CD14-positive monocyte (primary cell): ENCODE data around the gene VCL. TPM values are rescaled to one million over a fixed set of nuclear protein-coding genes. Genes with fewer than 3 reads are reported as not detected.

Experiments
- DNase-seq, 3 donors: peaks; one replicate each; pipeline ENCODE4 v3.0.0-alpha.2; 2011 to 2022
- H2AFZ ChIP-seq: 2 replicates; pipeline ENCODE4 v1.6.0; 2012; ENCODE audit warnings: mild to moderate bottlenecking, low read depth, low read length, inconsistent platforms; ENCODE audit not compliant: insufficient read depth, poor library complexity, severe bottlenecking
- H3K27ac ChIP-seq, 2 donors: 1 replicate in 1 of 2; 2 replicates in 1 of 2; pipeline ENCODE4 v1.5.1; 2012 to 2013; ENCODE audit warnings: low read length in 2 of 2, control low read depth in 1 of 2, inconsistent platforms in 1 of 2, low read depth in 1 of 2, mild to moderate bottlenecking in 1 of 2
- H3K27me3 ChIP-seq, 2 donors: one replicate each; pipeline versions ENCODE4 v1.6.0 to v1.6.1; 2011 to 2013; ENCODE audit warnings: low read length in 2 of 2; ENCODE audit not compliant: control insufficient read depth in 2 of 2, insufficient read depth in 2 of 2
- H3K36me3 ChIP-seq, 2 donors: replicated peaks in 1 of 2; 1 replicate in 1 of 2; 2 replicates in 1 of 2; pipeline versions ENCODE4 v1.5.1 to v1.6.1; 2012 to 2013; ENCODE audit warnings: low read length in 2 of 2, control low read depth in 1 of 2, inconsistent platforms in 1 of 2, mild to moderate bottlenecking in 1 of 2; ENCODE audit not compliant: insufficient read depth in 2 of 2, control insufficient read depth in 1 of 2
- H3K4me1 ChIP-seq, 2 donors: 1 replicate in 1 of 2; 2 replicates in 1 of 2; pipeline versions ENCODE4 v1.5.1 to v1.6.1; 2012 to 2013; ENCODE audit warnings: low read length in 2 of 2, control low read depth in 1 of 2, inconsistent platforms in 1 of 2, mild to moderate bottlenecking in 1 of 2, moderate library complexity in 1 of 2; ENCODE audit not compliant: insufficient read depth in 2 of 2, control insufficient read depth in 1 of 2
- H3K4me2 ChIP-seq: replicated peaks from 2 replicates; pipeline ENCODE3; 2012; ENCODE audit warnings: low read length, moderate library complexity, mild to moderate bottlenecking; ENCODE audit not compliant: poor library complexity, severe bottlenecking; ENCODE audit errors: extremely low read depth
- H3K4me3 ChIP-seq, 3 experiments: fragments of 200-600 bp in 1 of 3; sonication (generic) in 1 of 3; replicated peaks in 1 of 3; 1 replicate in 2 of 3; 2 replicates in 1 of 3; pipeline ENCODE4 v1.5.1; 2011 to 2013; ENCODE audit warnings: low read length in 3 of 3, mild to moderate bottlenecking in 3 of 3, control low read depth in 2 of 3, low read depth in 2 of 3, inconsistent platforms in 1 of 3, moderate library complexity in 1 of 3
- H3K79me2 ChIP-seq: 2 replicates; pipeline ENCODE4 v1.6.0; 2012; ENCODE audit warnings: mild to moderate bottlenecking, control low read depth, inconsistent platforms, low read length, moderate library complexity; ENCODE audit not compliant: insufficient read depth
- H3K9ac ChIP-seq: 2 replicates; pipeline ENCODE4 v1.6.0; 2017; ENCODE audit warnings: low read length, mild to moderate bottlenecking; ENCODE audit not compliant: insufficient read depth, poor library complexity, severe bottlenecking
- H3K9me3 ChIP-seq, 2 donors: replicated peaks in 1 of 2; 1 replicate in 1 of 2; 2 replicates in 1 of 2; pipeline versions ENCODE4 v1.5.1 to v1.6.1; 2012 to 2013; ENCODE audit warnings: low read length in 2 of 2, control low read depth in 1 of 2; ENCODE audit not compliant: control insufficient read depth in 1 of 2, insufficient read depth in 1 of 2
- H4K20me1 ChIP-seq: 2 replicates; pipeline ENCODE4 v1.6.0; 2012; ENCODE audit warnings: mild to moderate bottlenecking, low read length, control low read depth, moderate library complexity; ENCODE audit not compliant: insufficient read depth
- H3K27ac Mint-ChIP-seq, 7 donors: one replicate each; pipeline ENCODE4 v1.8.0; 2020; ENCODE audit warnings: mild to moderate bottlenecking in 7 of 7, mixed read lengths in 7 of 7, moderate library complexity in 6 of 7, inconsistent platforms in 2 of 7
- H3K27me3 Mint-ChIP-seq, 3 donors: one replicate each; pipeline ENCODE4 v1.8.0; 2021 to 2022; ENCODE audit warnings: low read depth in 3 of 3, mild to moderate bottlenecking in 3 of 3, mixed read lengths in 3 of 3, moderate library complexity in 3 of 3, inconsistent platforms in 1 of 3
- H3K36me3 Mint-ChIP-seq, 2 donors: one replicate each; pipeline ENCODE4 v1.8.0; 2020; ENCODE audit warnings: mixed read lengths in 2 of 2, inconsistent platforms in 1 of 2, mild to moderate bottlenecking in 1 of 2
- H3K4me1 Mint-ChIP-seq: one replicate; pipeline ENCODE4 v1.8.0; 2020; ENCODE audit warnings: mild to moderate bottlenecking, mixed read lengths
- H3K4me3 Mint-ChIP-seq, 2 donors: one replicate each; pipeline ENCODE4 v1.8.0; 2020; ENCODE audit warnings: mild to moderate bottlenecking in 2 of 2, mixed read lengths in 2 of 2, moderate library complexity in 1 of 2
- H3K9me3 Mint-ChIP-seq, 7 donors: one replicate each; pipeline ENCODE4 v1.8.0; 2020 to 2022; ENCODE audit warnings: mixed read lengths in 7 of 7, mild to moderate bottlenecking in 6 of 7, moderate library complexity in 6 of 7, inconsistent platforms in 2 of 7
- CTCF ChIP-seq: fragments of 200-600 bp; IDR thresholded peaks from one replicate; pipeline ENCODE4 v1.8.0; 2022; ENCODE audit warnings: antibody characterized with exemption, mild to moderate bottlenecking
- WGBS: methylation state at CpG from one replicate; pipeline ENCODE4 v1.1.5; 2013; ENCODE audit warnings: missing lambda C conversion rate; ENCODE audit not compliant: insufficient coverage; 5-methylcytosine and 5-hydroxymethylcytosine counted together
- intact Hi-C, 2 donors: fragments of 100-400 bp; cut with micrococcal nuclease; formaldehyde crosslinking; loops; one replicate each; pipeline versions ENCODE4 v1.15.0 to v1.15.1; 2023
- polyA plus RNA-seq, 3 donors: library from polyadenylated mRNA; depleted of rRNA in 1 of 3; unstranded in 2 of 3; stranded (reverse) in 1 of 3; fragments of 300-500 nt in 2 of 3; fragments of >200 nt in 1 of 3; fragmentation: Illumina TruSeq in 2 of 3; gene quantifications; 1 replicate in 2 of 3; 2 replicates in 1 of 3; pipeline ENCODE4 v1.2.3, GENCODE V29; 2012 to 2021

VCL gene
- polyA plus RNA-seq, 3 donors: 39.1 to 68.4 (median 52.8) TPM

- no peaks in the 10 kb centered on the region for H3K27me3 Mint-ChIP-seq
- no peak for TF ChIP-seq CTCF
- H3K4me2 ChIP-seq: no peak overlapping the region
- H3K27ac ChIP-seq: no peak overlapping the region
- H2AFZ ChIP-seq: no peak overlapping the region
- H3K4me1 Mint-ChIP-seq: peaks cover 43% of the 10 kb centered on the region
- no peaks in the 10 kb centered on the region for H3K36me3 ChIP-seq
- H3K4me3 ChIP-seq: no peak overlapping the region
- no peaks in the 10 kb centered on the region for H3K27me3 ChIP-seq
- H3K27ac Mint-ChIP-seq: no peak overlapping the region
- DNase-seq: no peak
- H3K4me3 Mint-ChIP-seq: no peak overlapping the region
- H3K79me2 ChIP-seq: no peaks in the 10 kb centered on the region
- H3K36me3 Mint-ChIP-seq: no peaks in the 10 kb centered on the region
- no peaks in the 10 kb centered on the region for H3K9me3 ChIP-seq
- no peak overlapping the region for H3K9ac ChIP-seq
- H3K4me1 ChIP-seq: peaks cover 27 to 48% of the 10 kb centered on the region in 2 donors
- H3K9me3 Mint-ChIP-seq: no peaks in the 10 kb centered on the region
- H4K20me1 ChIP-seq: no peaks in the 10 kb centered on the region
- intact Hi-C loops: loop anchor here in 1 of 2 donors (10.0 kb wide), 1 partner anchor 107 kb away; no protein-coding TSS in a partner anchor
- WGBS: 100% methylated on average over 1 of the region's 5 CpGs
Observed at GRCh38 chr10:73967544-73967943, 30.4 kb upstream of the VCL start.

GRCh38 chr10:73968098-73968521, 29.8 kb upstream of the VCL start:
- H3K4me1 Mint-ChIP-seq: peaks cover 43% of the 10 kb centered on the region
- Histone ChIP-seq H3K9ac (no peak overlapping the region), H3K79me2 (no peaks in the 10 kb centered on the region), H3K36me3 (no peaks in the 10 kb centered on the region), H3K9me3 (no peaks in the 10 kb centered on the region), H4K20me1 (no peaks in the 10 kb centered on the region), H2AFZ (no peak overlapping the region), H3K27me3 (no peaks in the 10 kb centered on the region), H3K4me3 (no peak overlapping the region), H3K27ac (no peak overlapping the region), H3K4me1 (peaks cover 27 to 48% of the 10 kb centered on the region in 2 donors), H3K4me2 (no peak overlapping the region)
- TF ChIP-seq CTCF: no peak
- DNase-seq: no peak
- whole genome bisulfite sequencing: 72% methylated on average over 2 of the region's 6 CpGs
- no peaks in the 10 kb centered on the region for H3K36me3 Mint-ChIP-seq
- H3K27ac Mint-ChIP-seq: no peak overlapping the region
- H3K27me3 Mint-ChIP-seq: no peaks in the 10 kb centered on the region
- intact Hi-C loops: loop anchor here in 1 of 2 donors (10.0 kb wide), 1 partner anchor 107 kb away; no protein-coding TSS in a partner anchor
- peaks cover 0 to under 1% (median 0%) of the 10 kb centered on the region in 7 donors for H3K9me3 Mint-ChIP-seq
- H3K4me3 Mint-ChIP-seq: no peak overlapping the region
